H1 (cell line): ENCODE data around the gene APOM. TPM values are rescaled to one million over a fixed set of nuclear protein-coding genes. Genes with fewer than 3 reads are reported as not detected.

ENCODE experiments used
- CTCF ChIA-PET: fragments of 300-600 bp; sonication (Branson Sonifier 250); formaldehyde crosslinking; loops from one replicate; lab custom pipeline; 2021; ENCODE audit not compliant: partially characterized antibody; lab: Charles Lee
- POLR2A ChIA-PET: fragments of 300-600 bp; sonication (Branson Sonifier 250); formaldehyde crosslinking; loops from one replicate; lab custom pipeline; 2021; ENCODE audit warnings: inconsistent platforms; ENCODE audit not compliant: partially characterized antibody; lab: Charles Lee
- DNase-seq, 2 experiments: peaks; one replicate each; pipeline versions ENCODE4 v3.0.0 to v3.0.0-alpha.2; 2010 to 2022; ENCODE audit warnings: low spot score in 2 of 2, low read depth in 1 of 2, mixed read lengths in 1 of 2
- FAIRE-seq: peaks from 2 replicates; lab custom pipeline; 2011; peaks lifted over from hg19 to GRCh38; lab: Jason Lieb, UNC
- H2AFZ ChIP-seq: 2 replicates; pipeline ENCODE4 v1.8.1; 2012; ENCODE audit warnings: low read length, inconsistent platforms
- H2AK5ac ChIP-seq: 2 replicates; pipeline ENCODE4 v1.6.1; 2013; ENCODE audit warnings: low read depth, low read length
- H2BK120ac ChIP-seq: replicated peaks from 2 replicates; pipeline ENCODE3; 2013; ENCODE audit warnings: low read depth, low read length, inconsistent platforms
- H2BK12ac ChIP-seq: 2 replicates; pipeline ENCODE4 v1.6.1; 2013; ENCODE audit warnings: low read depth, low read length
- H2BK15ac ChIP-seq: 2 replicates; pipeline ENCODE4 v1.6.1; 2013; ENCODE audit warnings: low read length
- H2BK20ac ChIP-seq: 2 replicates; pipeline ENCODE4 v1.6.1; 2013; ENCODE audit warnings: low read length
- H2BK5ac ChIP-seq: 2 replicates; pipeline ENCODE4 v1.6.1; 2013; ENCODE audit warnings: low read depth, low read length
- H3K14ac ChIP-seq: 2 replicates; pipeline ENCODE4 v1.6.1; 2013; ENCODE audit warnings: inconsistent platforms; ENCODE audit not compliant: insufficient read length
- H3K18ac ChIP-seq: 2 replicates; pipeline ENCODE4 v1.6.1; 2013; ENCODE audit warnings: low read length; ENCODE audit errors: extremely low read depth
- H3K23ac ChIP-seq: 2 replicates; pipeline ENCODE4 v1.6.1; 2013; ENCODE audit warnings: inconsistent platforms; ENCODE audit not compliant: insufficient read length
- H3K23me2 ChIP-seq: 2 replicates; pipeline ENCODE4 v1.6.1; 2013; ENCODE audit warnings: low read depth, low read length
- H3K27ac ChIP-seq: 2 replicates; pipeline ENCODE4 v1.6.1; 2011; ENCODE audit warnings: low read depth, low read length, inconsistent platforms
- H3K27me3 ChIP-seq, 4 experiments: replicated peaks in 1 of 4; 1 replicate in 1 of 4; 2 replicates in 3 of 4; pipeline versions ENCODE4 v1.6.1 to v1.8.1; 2011 to 2013; ENCODE audit warnings: low read length in 3 of 4, mild to moderate bottlenecking in 3 of 4, inconsistent platforms in 2 of 4, mixed read lengths in 2 of 4, moderate library complexity in 1 of 4; ENCODE audit not compliant: control insufficient read depth in 3 of 4, insufficient read depth in 3 of 4; ENCODE audit errors: extremely low read depth in 1 of 4
- H3K36me3 ChIP-seq, 4 experiments: 2 replicates each; pipeline versions ENCODE4 v1.6.1 to v1.8.1; 2011 to 2013; ENCODE audit warnings: mild to moderate bottlenecking in 4 of 4, low read length in 3 of 4, moderate library complexity in 2 of 4, control low read depth in 1 of 4, inconsistent platforms in 1 of 4; ENCODE audit not compliant: insufficient read depth in 4 of 4, control insufficient read depth in 2 of 4
- H3K4ac ChIP-seq: replicated peaks from 2 replicates; pipeline ENCODE3; 2013; ENCODE audit warnings: low read length, low read depth, mixed read lengths, inconsistent platforms; ENCODE audit not compliant: insufficient read length
- H3K4me1 ChIP-seq, 4 experiments: replicated peaks in 1 of 4; 1 replicate in 1 of 4; 2 replicates in 3 of 4; pipeline versions ENCODE4 v1.6.1 to v1.8.1; 2011 to 2013; ENCODE audit warnings: low read length in 3 of 4, inconsistent platforms in 2 of 4, mixed read lengths in 1 of 4; ENCODE audit not compliant: insufficient read depth in 4 of 4, control insufficient read depth in 3 of 4
- H3K4me2 ChIP-seq, 2 experiments: 2 replicates each; pipeline versions ENCODE4 v1.6.1 to v1.8.1; 2011 to 2013; ENCODE audit warnings: low read depth in 2 of 2, low read length in 2 of 2, control low read depth in 1 of 2, inconsistent platforms in 1 of 2, mild to moderate bottlenecking in 1 of 2; ENCODE audit not compliant: insufficient read depth in 1 of 2
- H3K4me3 ChIP-seq, 4 experiments: fragments of 200-600, 300-600 bp in 1 of 4; sonication (generic), shearing (Covaris generic), sonication (Bioruptor Twin) in 1 of 4; 2 replicates each; pipeline versions ENCODE4 v1.5.1 to v1.8.1; 2011 to 2016; ENCODE audit warnings: low read length in 4 of 4, low read depth in 3 of 4, control low read depth in 2 of 4, inconsistent platforms in 2 of 4, mild to moderate bottlenecking in 2 of 4, mixed read lengths in 1 of 4, moderate library complexity in 1 of 4; ENCODE audit not compliant: insufficient read depth in 2 of 4; ENCODE audit errors: extremely low read depth in 1 of 4
- H3K56ac ChIP-seq: replicated peaks from 2 replicates; pipeline ENCODE3; 2013; ENCODE audit warnings: low read depth, mild to moderate bottlenecking, mixed read lengths, low read length, inconsistent platforms; ENCODE audit not compliant: insufficient read length
- H3K79me1 ChIP-seq: 2 replicates; pipeline ENCODE4 v1.6.1; 2013; ENCODE audit warnings: low read depth, low read length, control low read depth
- H3K79me2 ChIP-seq, 2 experiments: 2 replicates each; pipeline versions ENCODE4 v1.6.1 to v1.8.1; 2012 to 2013; ENCODE audit warnings: low read length in 2 of 2, mild to moderate bottlenecking in 2 of 2, inconsistent platforms in 1 of 2; ENCODE audit not compliant: insufficient read depth in 2 of 2, control insufficient read depth in 1 of 2
- H3K9ac ChIP-seq, 4 experiments: replicated peaks in 1 of 4; 1 replicate in 1 of 4; 2 replicates in 3 of 4; pipeline versions ENCODE4 v1.6.1 to v1.8.1; 2011 to 2013; ENCODE audit warnings: low read depth in 3 of 4, low read length in 3 of 4, control low read depth in 2 of 4, mild to moderate bottlenecking in 2 of 4, moderate library complexity in 2 of 4, inconsistent platforms in 1 of 4; ENCODE audit errors: extremely low read depth in 1 of 4
- H3K9me3 ChIP-seq, 2 experiments: 2 replicates each; pipeline versions ENCODE4 v1.6.1 to v1.8.1; 2012 to 2013; ENCODE audit warnings: mild to moderate bottlenecking in 2 of 2, moderate library complexity in 2 of 2, control low read depth in 1 of 2, inconsistent platforms in 1 of 2, low read depth in 1 of 2, low read length in 1 of 2, mixed read lengths in 1 of 2; ENCODE audit not compliant: insufficient read depth in 2 of 2
- H4K20me1 ChIP-seq, 2 experiments: replicated peaks in 1 of 2; 2 replicates each; pipeline versions ENCODE3 to v1.8.1; 2011 to 2013; ENCODE audit warnings: inconsistent platforms in 2 of 2, low read length in 2 of 2, mild to moderate bottlenecking in 1 of 2; ENCODE audit not compliant: insufficient read depth in 2 of 2, control insufficient read depth in 1 of 2
- H4K5ac ChIP-seq: 2 replicates; pipeline ENCODE4 v1.6.1; 2013; ENCODE audit warnings: low read length, low read depth, mixed read lengths, inconsistent platforms; ENCODE audit not compliant: insufficient read length
- H4K8ac ChIP-seq: 2 replicates; pipeline ENCODE4 v1.8.0; 2013; ENCODE audit warnings: mild to moderate bottlenecking, moderate library complexity, low read length, inconsistent platforms; ENCODE audit not compliant: insufficient read depth; ENCODE audit errors: extremely low read depth
- H4K91ac ChIP-seq: replicated peaks from 2 replicates; pipeline ENCODE3; 2013; ENCODE audit warnings: low read length, mixed read lengths, inconsistent platforms; ENCODE audit not compliant: insufficient read length
- POLR2A ChIP-seq, 2 experiments: IDR thresholded peaks; 1 replicate in 1 of 2; 2 replicates in 1 of 2; pipeline ENCODE4 v1.6.1; 2011; ENCODE audit warnings: low read depth in 2 of 2, low read length in 2 of 2, mild to moderate bottlenecking in 2 of 2; ENCODE audit errors: control extremely low read depth in 1 of 2
- TEAD4 ChIP-seq: IDR thresholded peaks from 2 replicates; pipeline ENCODE4 v1.6.1; 2012; ENCODE audit warnings: low read depth, low read length, inconsistent platforms, mixed read lengths
- WGBS, 2 experiments: shearing (Covaris generic) in 1 of 2; methylation state at CpG; one replicate each; pipeline versions ENCODE4 v1.1.6 to v1.1.7; 2013 to 2015; ENCODE audit warnings: low lambda C conversion rate in 2 of 2, mixed read lengths in 2 of 2, inconsistent platforms in 1 of 2, low coverage in 1 of 2, missing lambda C conversion rate in 1 of 2; ENCODE audit not compliant: insufficient replicate concordance in 2 of 2, insufficient coverage in 1 of 2, insufficient read length in 1 of 2; ENCODE audit errors: extremely low coverage in 1 of 2, missing lambda C conversion rate in 1 of 2; 5-methylcytosine and 5-hydroxymethylcytosine counted together
- polyA plus RNA-seq, 7 experiments: library from polyadenylated mRNA; depleted of rRNA in 3 of 7; stranded (reverse) in 5 of 7; unstranded in 2 of 7; fragments of >200 nt in 5 of 7; fragments of 200-250 nt in 2 of 7; gene quantifications; 1 replicate in 5 of 7; 2 replicates in 1 of 7; 4 replicates in 1 of 7; pipeline versions ENCODE4 v1.2.1 to v1.2.3, GENCODE V29; 2011 to 2013; ENCODE audit warnings: missing spikeins in 2 of 7, mixed read lengths in 2 of 7
- total RNA-seq: library from RNA; stranded (reverse); fragmentation: NEBNext Ultra II Directional; extraction: Animal tissue kit (Norgen Biotek cat#: 25700); gene quantifications from 2 replicates; pipeline ENCODE4 v1.2.1, GENCODE V29; 2021

The APOM gene
- total and polyA plus RNA-seq, 2 of the 8 experiments (the other 6 are each of a cell fraction or from before 2014, with no cell fraction given), result 3.4 to 12.0 TPM

GRCh38 chr6:31643818-31644454 is 11.8 kb upstream of the APOM start:
- H3K9me3 ChIP-seq, result no peaks in the 10 kb centered on the region
- peaks cover 51 to 92% (median 79%) of the 10 kb centered on the region in 4 experiments for H3K36me3 ChIP-seq
- FAIRE-seq (no peak), DNase-seq (no peak)
- peak overlapping the region; percentile 76 for H4K8ac ChIP-seq
- no peak overlapping the region for H3K14ac ChIP-seq
- no peak overlapping the region for H3K18ac ChIP-seq
- H3K4me3 ChIP-seq, result no peak overlapping the region
- no peak overlapping the region for H4K5ac ChIP-seq
- no peaks in the 10 kb centered on the region for H3K4me1 ChIP-seq
- WGBS, 2 experiments, result 92% methylated on average over 16 of the region's 17 CpGs; no CpG with 5 or more reads in 1 of the 2 experiments
- peaks cover 0 to 4% of the 10 kb centered on the region in 2 experiments; a peak in 1 of 4 replicates for H3K79me2 ChIP-seq
- no peak overlapping the region for H3K56ac ChIP-seq
- H3K23ac ChIP-seq, result no peak overlapping the region
- peaks cover 5 to 6% of the 10 kb centered on the region in 2 experiments for H4K20me1 ChIP-seq
- no peak overlapping the region for H3K27ac ChIP-seq
- CTCF ChIA-PET, result interaction anchor here (0.8 to 2.8 kb wide), 6 partner anchors 9 to 170 kb away, joined by 3 to 10 read pairs (median 4); no protein-coding TSS in a partner anchor
- POLR2A ChIA-PET, result interaction anchor here (0.6 to 34.9 kb wide), 12 partner anchors 8 to 123 kb away, joined by 3 to 883 read pairs (median 4); partner anchors contain the start of genes APOM, BAG6, C6orf47 and CSNK2B
- no peaks in the 10 kb centered on the region for H3K23me2 ChIP-seq
- no peak overlapping the region for H3K4me2 ChIP-seq
- H2BK20ac ChIP-seq, result no peak overlapping the region
- H2BK15ac ChIP-seq, result no peak overlapping the region
- H2BK120ac ChIP-seq, result no peak overlapping the region
- H4K91ac ChIP-seq, result no peak overlapping the region
- no peak overlapping the region for H2BK5ac ChIP-seq
- TF ChIP-seq POLR2A (IDR thresholded peaks at IDR 0.05; ENCODE audit: control extremely low read depth in 1 of 2, low read depth in 2 of 2, low read length in 2 of 2), result 0 out of 3 replicates have a peak, but pooled peaks of 1 of the 2 experiments have one; percentile 19
- TF ChIP-seq TEAD4, result no peak
- TF ChIP-seq, all 59 proteins: peak for 1
- Histone ChIP-seq H3K79me1 (no peaks in the 10 kb centered on the region; the same call in none of the 2 replicates), H3K27me3 (no peaks in the 10 kb centered on the region), H3K4ac (no peak overlapping the region), H3K9ac (no peak overlapping the region), H2AFZ (no peak overlapping the region), H2AK5ac (no peak overlapping the region), H2BK12ac (no peak overlapping the region)
